ENCODE measurements around the gene RPS10. TPM values are rescaled to one million over a fixed set of nuclear protein-coding genes. Genes with fewer than 3 reads are reported as not detected.

RPS10 gene
- total and polyA plus RNA-seq, 2 of the 8 experiments (the other 6 are each of a cell fraction or from before 2014, with no cell fraction given), result 2,408 to 11,142 TPM

GRCh38 chr6:34391473-34391785 is 34.4 kb downstream of the RPS10 start (continued):
- TF ChIP-seq CTCF (IDR thresholded peaks at IDR 0.05; ENCODE audit: control extremely low read depth in 1 of 3, insufficient read depth in 1 of 3, low read depth in 1 of 3, low read length in 3 of 3), result no peak
